B cell (primary cell): ENCODE results near the gene UBXN6. TPM values are rescaled to one million over a fixed set of nuclear protein-coding genes. Genes with fewer than 3 reads are reported as not detected.
A peak's percentile ranks its signal among the peaks of the same experiment; 100 is the strongest.

Experiments
- ATAC-seq: fragments of 200-7000 bp; cut with Tn5 transposase; one replicate; pipeline ENCODE4 v1.10.0; 2021; ENCODE audit warnings: low read depth, mild to moderate bottlenecking, moderate number of reproducible peaks, moderate library complexity
- CTCF ChIA-PET: fragments of 350-600 bp; sonication (Branson Sonifier 250); formaldehyde crosslinking; loops from one replicate; lab custom pipeline; 2021; ENCODE audit warnings: antibody characterized with exemption, inconsistent platforms; lab: Charles Lee
- POLR2A ChIA-PET: fragments of 350-600 bp; sonication (Branson Sonifier 250); formaldehyde crosslinking; loops from one replicate; lab custom pipeline; 2021; ENCODE audit warnings: antibody characterized with exemption; lab: Charles Lee
- DNase-seq: peaks from one replicate; pipeline ENCODE4 v3.0.0; 2013
- H2AFZ ChIP-seq: 2 replicates; pipeline ENCODE4 v1.6.1; 2012; ENCODE audit warnings: mild to moderate bottlenecking, low read depth, low read length; ENCODE audit not compliant: insufficient read depth, poor library complexity, severe bottlenecking
- H3K27ac ChIP-seq, 2 donors: 1 replicate in 1 of 2; 2 replicates in 1 of 2; pipeline ENCODE4 v1.5.1; 2012 to 2013; ENCODE audit warnings: low read length in 2 of 2, mild to moderate bottlenecking in 2 of 2, moderate library complexity in 1 of 2
- H3K27me3 ChIP-seq, 4 experiments: fragments of 200-600 bp in 1 of 4; sonication (generic) in 1 of 4; replicated peaks in 1 of 4; 1 replicate in 2 of 4; 2 replicates in 2 of 4; pipeline versions ENCODE4 v1.6.1 to v1.7.0; 2013 to 2016; ENCODE audit warnings: low read length in 3 of 4, mild to moderate bottlenecking in 2 of 4, mixed read lengths in 1 of 4, moderate library complexity in 1 of 4; ENCODE audit not compliant: insufficient read depth in 4 of 4, control insufficient read depth in 3 of 4; ENCODE audit errors: control extremely low read depth in 1 of 4
- H3K36me3 ChIP-seq, 2 experiments: replicated peaks in 1 of 2; 1 replicate in 1 of 2; 2 replicates in 1 of 2; pipeline versions ENCODE4 v1.6.1 to v1.7.1; 2013; ENCODE audit warnings: low read length in 1 of 2; ENCODE audit not compliant: insufficient read depth in 2 of 2, control insufficient read depth in 1 of 2; ENCODE audit errors: control extremely low read depth in 1 of 2, extremely low read depth in 1 of 2
- H3K4me1 ChIP-seq, 2 donors: fragments of 200-600 bp in 1 of 2; sonication (generic) in 1 of 2; 1 replicate in 1 of 2; 2 replicates in 1 of 2; pipeline versions ENCODE4 v1.5.1 to v1.6.1; 2013 to 2017; ENCODE audit warnings: low read length in 2 of 2; ENCODE audit not compliant: control insufficient read depth in 2 of 2, insufficient read depth in 2 of 2
- H3K4me2 ChIP-seq: replicated peaks from 2 replicates; pipeline ENCODE3; 2012; ENCODE audit warnings: mild to moderate bottlenecking, low read depth, low read length; ENCODE audit not compliant: poor library complexity, severe bottlenecking
- H3K4me3 ChIP-seq, 5 experiments: fragments of 200-600 bp in 1 of 5; sonication (generic) in 1 of 5; 1 replicate in 3 of 5; 2 replicates in 2 of 5; pipeline versions ENCODE4 v1.5.1 to v1.7.0; 2011 to 2016; ENCODE audit warnings: low read length in 4 of 5, mild to moderate bottlenecking in 4 of 5, low read depth in 2 of 5, control low read depth in 1 of 5, moderate library complexity in 1 of 5; ENCODE audit not compliant: insufficient read depth in 1 of 5; ENCODE audit errors: control extremely low read depth in 1 of 5, extremely low read depth in 1 of 5
- H3K79me2 ChIP-seq: fragments of 200-600 bp; sonication (generic); one replicate; pipeline ENCODE4 v1.6.0; 2016; ENCODE audit warnings: low read length; ENCODE audit not compliant: control insufficient read depth, insufficient read depth
- H3K9ac ChIP-seq: fragments of 200-600 bp; sonication (generic); 2 replicates; pipeline ENCODE4 v1.6.1; 2017; ENCODE audit warnings: mild to moderate bottlenecking, low read length, moderate library complexity
- H3K9me3 ChIP-seq, 3 donors: one replicate each; pipeline versions ENCODE4 v1.6.1 to v1.7.1; 2013; ENCODE audit warnings: low read length in 2 of 3; ENCODE audit not compliant: control insufficient read depth in 2 of 3, insufficient read depth in 1 of 3; ENCODE audit errors: control extremely low read depth in 1 of 3
- H4K20me1 ChIP-seq: 2 replicates; pipeline ENCODE4 v1.6.0; 2012; ENCODE audit warnings: mild to moderate bottlenecking, low read length; ENCODE audit not compliant: insufficient read depth, control insufficient read depth, poor library complexity, severe bottlenecking
- H3K27ac Mint-ChIP-seq: one replicate; pipeline ENCODE4 v1.8.0; 2021; ENCODE audit warnings: mixed read lengths
- H3K27me3 Mint-ChIP-seq: one replicate; pipeline ENCODE4 v1.8.0; 2021; ENCODE audit warnings: mixed read lengths
- H3K4me1 Mint-ChIP-seq: one replicate; pipeline ENCODE4 v1.8.0; 2021; ENCODE audit warnings: mixed read lengths
- H3K4me3 Mint-ChIP-seq: one replicate; pipeline ENCODE4 v1.8.0; 2021; ENCODE audit warnings: mixed read lengths
- H3K9me3 Mint-ChIP-seq: one replicate; pipeline ENCODE4 v1.8.0; 2022; ENCODE audit warnings: mixed read lengths; ENCODE audit not compliant: insufficient read depth
- EZH2 ChIP-seq: IDR thresholded peaks from 2 replicates; pipeline ENCODE4 v1.6.1; 2012; ENCODE audit warnings: borderline replicate concordance, low read depth, mild to moderate bottlenecking, moderate library complexity, low read length; ENCODE audit not compliant: insufficient read depth, poor library complexity, severe bottlenecking
- WGBS: methylation state at CpG from one replicate; pipeline ENCODE4 v1.1.5; 2013; ENCODE audit warnings: missing lambda C conversion rate; ENCODE audit not compliant: insufficient coverage; 5-methylcytosine and 5-hydroxymethylcytosine counted together
- intact Hi-C: fragments of 100-400 bp; cut with micrococcal nuclease; formaldehyde crosslinking; loops from one replicate; pipeline ENCODE4 v1.10.0; 2022
- polyA plus RNA-seq: library from polyadenylated mRNA; depleted of rRNA; stranded (reverse); fragments of >200 nt; gene quantifications from 2 replicates; pipeline ENCODE4 v1.2.3, GENCODE V29; 2012
- total RNA-seq, 2 donors: library from RNA; stranded (reverse); fragments of 120-200 nt in 1 of 2; gene quantifications; 1 replicate in 1 of 2; 2 replicates in 1 of 2; pipeline versions ENCODE4 v1.2.3 to v1.2.4, GENCODE V29; 2013 to 2022
- TF ChIP-seq, protein P1 (sequence below): fragments of 200-600 bp; IDR thresholded peaks from one replicate; pipeline ENCODE4 v1.8.0; 2022; ENCODE audit warnings: antibody characterized with exemption, mild to moderate bottlenecking

Gene UBXN6
- total and polyA plus RNA-seq, 2 donors (not counting 1 experiment from before 2014, with no cell fraction given): 75.8 to 76.6 TPM

GRCh38 chr19:4429771-4430171 is 27.8 kb downstream of the UBXN6 start:
- ChIA-PET CTCF (interaction anchor here (1.1 kb wide), 1 partner anchor 15 kb away, joined by 3 read pairs; no protein-coding TSS in a partner anchor), POLR2A (no interaction called here)
- H4K20me1 ChIP-seq: no peaks in the 10 kb centered on the region
- peaks cover 18 to 40% of the 10 kb centered on the region in 2 donors for H3K4me1 ChIP-seq
- no peaks in the 10 kb centered on the region for H3K79me2 ChIP-seq
- H3K27ac Mint-ChIP-seq: peak overlapping the region; percentile 89
- ATAC-seq (no peak), DNase-seq (no peak)
- no peak overlapping the region for H3K9ac ChIP-seq
- H3K36me3 ChIP-seq: no peaks in the 10 kb centered on the region
- H2AFZ ChIP-seq: no peak overlapping the region
- H3K4me3 ChIP-seq: no peak overlapping the region
- H3K4me2 ChIP-seq: no peak overlapping the region
- no peaks in the 10 kb centered on the region for H3K9me3 Mint-ChIP-seq
- no peaks in the 10 kb centered on the region for H3K27me3 ChIP-seq
- no peaks in the 10 kb centered on the region for H3K9me3 ChIP-seq
- H3K4me1 Mint-ChIP-seq: peaks cover 30% of the 10 kb centered on the region
- H3K27me3 Mint-ChIP-seq: no peaks in the 10 kb centered on the region
- no peak overlapping the region for H3K4me3 Mint-ChIP-seq
- WGBS: 85% methylated on average over 12 of the region's 12 CpGs
- intact Hi-C loops: no loop called here
- H3K27ac ChIP-seq: peak overlapping the region in 1 of 2 donors; percentile 66
- TF ChIP-seq, protein P1, sequence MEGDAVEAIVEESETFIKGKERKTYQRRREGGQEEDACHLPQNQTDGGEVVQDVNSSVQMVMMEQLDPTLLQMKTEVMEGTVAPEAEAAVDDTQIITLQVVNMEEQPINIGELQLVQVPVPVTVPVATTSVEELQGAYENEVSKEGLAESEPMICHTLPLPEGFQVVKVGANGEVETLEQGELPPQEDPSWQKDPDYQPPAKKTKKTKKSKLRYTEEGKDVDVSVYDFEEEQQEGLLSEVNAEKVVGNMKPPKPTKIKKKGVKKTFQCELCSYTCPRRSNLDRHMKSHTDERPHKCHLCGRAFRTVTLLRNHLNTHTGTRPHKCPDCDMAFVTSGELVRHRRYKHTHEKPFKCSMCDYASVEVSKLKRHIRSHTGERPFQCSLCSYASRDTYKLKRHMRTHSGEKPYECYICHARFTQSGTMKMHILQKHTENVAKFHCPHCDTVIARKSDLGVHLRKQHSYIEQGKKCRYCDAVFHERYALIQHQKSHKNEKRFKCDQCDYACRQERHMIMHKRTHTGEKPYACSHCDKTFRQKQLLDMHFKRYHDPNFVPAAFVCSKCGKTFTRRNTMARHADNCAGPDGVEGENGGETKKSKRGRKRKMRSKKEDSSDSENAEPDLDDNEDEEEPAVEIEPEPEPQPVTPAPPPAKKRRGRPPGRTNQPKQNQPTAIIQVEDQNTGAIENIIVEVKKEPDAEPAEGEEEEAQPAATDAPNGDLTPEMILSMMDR: no peak
- TF ChIP-seq EZH2: no peak

DNA sequence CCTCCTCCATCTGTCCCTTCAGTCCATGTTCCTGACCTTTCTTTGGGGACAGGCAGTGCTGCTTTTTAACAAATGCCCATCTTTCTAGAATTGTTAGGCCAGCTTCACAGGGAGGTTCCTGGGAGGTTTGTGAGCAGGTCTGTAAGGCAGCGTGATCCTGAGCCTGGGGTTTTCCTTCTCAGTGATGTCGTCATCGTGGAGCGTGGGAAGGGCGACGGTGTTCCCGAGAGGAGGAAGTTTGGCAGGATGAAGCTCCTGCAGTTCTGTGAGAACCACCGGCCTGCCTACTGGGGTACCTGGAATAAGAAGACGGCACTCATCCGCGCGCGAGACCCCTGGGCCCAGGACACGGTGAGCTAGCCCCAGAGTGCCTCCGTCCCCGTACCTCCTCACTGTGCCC is 28.3 kb downstream of the UBXN6 start:
- Mint-ChIP-seq H3K27ac (peak overlapping the region; percentile 61), H3K4me3 (no peak overlapping the region)
- no peaks in the 10 kb centered on the region for H3K36me3 ChIP-seq

More for the DNA sequence above, 28.3 kb downstream of the UBXN6 start:
- no peak overlapping the region for H2AFZ ChIP-seq
- no peaks in the 10 kb centered on the region for H4K20me1 ChIP-seq
- ChIA-PET POLR2A (no interaction called here), CTCF (interaction anchor here (1.1 kb wide), 1 partner anchor 15 kb away, joined by 3 read pairs; no protein-coding TSS in a partner anchor)
- Mint-ChIP-seq H3K4me1 (peaks cover 28% of the 10 kb centered on the region), H3K9me3 (no peaks in the 10 kb centered on the region), H3K27me3 (no peaks in the 10 kb centered on the region)
- TF ChIP-seq, protein P1: no peak
- no peak for TF ChIP-seq EZH2
- H3K27me3 ChIP-seq: no peaks in the 10 kb centered on the region
- WGBS: 99% methylated on average over 9 of the region's 16 CpGs
- DNase-seq (no peak), ATAC-seq (no peak)
- intact Hi-C loops: no loop called here
- no peak overlapping the region for H3K4me3 ChIP-seq
- H3K79me2 ChIP-seq: no peaks in the 10 kb centered on the region
- H3K9me3 ChIP-seq: no peaks in the 10 kb centered on the region
- peaks cover 18 to 40% of the 10 kb centered on the region in 2 donors for H3K4me1 ChIP-seq
- no peak overlapping the region for H3K27ac ChIP-seq
- H3K9ac ChIP-seq: no peak overlapping the region
- H3K4me2 ChIP-seq: no peak overlapping the region
